ENCODE measurements around the gene BCL2L12. TPM values are rescaled to one million over a fixed set of nuclear protein-coding genes. Genes with fewer than 3 reads are reported as not detected.

The BCL2L12 gene
- total and polyA plus RNA-seq, 2 of the 13 experiments (the other 11 are each of a cell fraction or from before 2014, with no cell fraction given), result 26.8 to 40.8 TPM

DNA sequence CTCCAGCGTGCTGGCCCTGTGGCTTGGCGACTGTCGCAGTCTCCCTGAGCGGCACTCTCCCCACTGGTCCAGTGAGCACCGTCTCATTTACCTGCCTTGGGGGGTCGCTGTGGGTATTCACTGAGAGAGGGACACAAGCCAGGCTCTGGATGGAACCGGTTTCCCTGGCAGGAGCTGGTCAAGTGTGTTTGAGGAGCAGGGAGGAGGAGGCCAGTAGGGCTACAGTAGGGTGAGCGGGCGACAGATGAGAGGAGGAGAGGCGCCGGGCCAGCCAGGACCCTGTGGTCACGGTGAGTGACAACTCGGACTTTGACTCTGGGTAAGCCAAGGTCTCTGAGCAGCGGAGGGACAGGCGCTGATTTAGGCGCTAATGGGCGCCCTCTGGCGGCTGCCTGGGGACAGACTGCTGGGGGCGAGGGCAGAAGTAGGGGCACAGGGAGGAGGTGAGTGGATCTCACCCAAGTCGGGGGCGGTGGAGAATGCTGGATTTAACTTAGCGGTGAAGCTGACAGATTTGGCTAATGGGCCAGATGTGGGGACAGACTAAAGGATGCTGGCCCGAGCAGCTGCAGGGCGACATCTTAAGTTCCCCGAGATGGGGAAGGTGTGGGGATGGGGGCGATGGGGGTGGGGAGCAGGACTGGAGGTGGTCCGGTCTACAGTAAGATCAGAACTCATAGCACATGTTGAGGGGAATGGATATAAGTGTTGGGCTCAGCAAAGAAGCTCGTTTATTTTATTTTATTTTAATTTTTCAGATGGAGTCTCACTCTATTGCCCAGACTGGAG, 6.6 kb downstream of the BCL2L12 start (continued):
- TF ChIP-seq, protein P1, sequence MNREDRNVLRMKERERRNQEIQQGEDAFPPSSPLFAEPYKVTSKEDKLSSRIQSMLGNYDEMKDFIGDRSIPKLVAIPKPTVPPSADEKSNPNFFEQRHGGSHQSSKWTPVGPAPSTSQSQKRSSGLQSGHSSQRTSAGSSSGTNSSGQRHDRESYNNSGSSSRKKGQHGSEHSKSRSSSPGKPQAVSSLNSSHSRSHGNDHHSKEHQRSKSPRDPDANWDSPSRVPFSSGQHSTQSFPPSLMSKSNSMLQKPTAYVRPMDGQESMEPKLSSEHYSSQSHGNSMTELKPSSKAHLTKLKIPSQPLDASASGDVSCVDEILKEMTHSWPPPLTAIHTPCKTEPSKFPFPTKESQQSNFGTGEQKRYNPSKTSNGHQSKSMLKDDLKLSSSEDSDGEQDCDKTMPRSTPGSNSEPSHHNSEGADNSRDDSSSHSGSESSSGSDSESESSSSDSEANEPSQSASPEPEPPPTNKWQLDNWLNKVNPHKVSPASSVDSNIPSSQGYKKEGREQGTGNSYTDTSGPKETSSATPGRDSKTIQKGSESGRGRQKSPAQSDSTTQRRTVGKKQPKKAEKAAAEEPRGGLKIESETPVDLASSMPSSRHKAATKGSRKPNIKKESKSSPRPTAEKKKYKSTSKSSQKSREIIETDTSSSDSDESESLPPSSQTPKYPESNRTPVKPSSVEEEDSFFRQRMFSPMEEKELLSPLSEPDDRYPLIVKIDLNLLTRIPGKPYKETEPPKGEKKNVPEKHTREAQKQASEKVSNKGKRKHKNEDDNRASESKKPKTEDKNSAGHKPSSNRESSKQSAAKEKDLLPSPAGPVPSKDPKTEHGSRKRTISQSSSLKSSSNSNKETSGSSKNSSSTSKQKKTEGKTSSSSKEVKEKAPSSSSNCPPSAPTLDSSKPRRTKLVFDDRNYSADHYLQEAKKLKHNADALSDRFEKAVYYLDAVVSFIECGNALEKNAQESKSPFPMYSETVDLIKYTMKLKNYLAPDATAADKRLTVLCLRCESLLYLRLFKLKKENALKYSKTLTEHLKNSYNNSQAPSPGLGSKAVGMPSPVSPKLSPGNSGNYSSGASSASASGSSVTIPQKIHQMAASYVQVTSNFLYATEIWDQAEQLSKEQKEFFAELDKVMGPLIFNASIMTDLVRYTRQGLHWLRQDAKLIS (CRISPR knock-in tag; IDR thresholded peaks at IDR 0.05), result no peak
- TF ChIP-seq, protein P2, sequence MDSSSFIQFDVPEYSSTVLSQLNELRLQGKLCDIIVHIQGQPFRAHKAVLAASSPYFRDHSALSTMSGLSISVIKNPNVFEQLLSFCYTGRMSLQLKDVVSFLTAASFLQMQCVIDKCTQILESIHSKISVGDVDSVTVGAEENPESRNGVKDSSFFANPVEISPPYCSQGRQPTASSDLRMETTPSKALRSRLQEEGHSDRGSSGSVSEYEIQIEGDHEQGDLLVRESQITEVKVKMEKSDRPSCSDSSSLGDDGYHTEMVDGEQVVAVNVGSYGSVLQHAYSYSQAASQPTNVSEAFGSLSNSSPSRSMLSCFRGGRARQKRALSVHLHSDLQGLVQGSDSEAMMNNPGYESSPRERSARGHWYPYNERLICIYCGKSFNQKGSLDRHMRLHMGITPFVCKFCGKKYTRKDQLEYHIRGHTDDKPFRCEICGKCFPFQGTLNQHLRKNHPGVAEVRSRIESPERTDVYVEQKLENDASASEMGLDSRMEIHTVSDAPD (CRISPR knock-in tag; IDR thresholded peaks at IDR 0.05), result peak; percentile 68; the same call in 1 of the 2 replicates
- no peak for TF ChIP-seq CENPX (CRISPR knock-in tag; IDR thresholded peaks at IDR 0.05)
- TF ChIP-seq, protein P3, sequence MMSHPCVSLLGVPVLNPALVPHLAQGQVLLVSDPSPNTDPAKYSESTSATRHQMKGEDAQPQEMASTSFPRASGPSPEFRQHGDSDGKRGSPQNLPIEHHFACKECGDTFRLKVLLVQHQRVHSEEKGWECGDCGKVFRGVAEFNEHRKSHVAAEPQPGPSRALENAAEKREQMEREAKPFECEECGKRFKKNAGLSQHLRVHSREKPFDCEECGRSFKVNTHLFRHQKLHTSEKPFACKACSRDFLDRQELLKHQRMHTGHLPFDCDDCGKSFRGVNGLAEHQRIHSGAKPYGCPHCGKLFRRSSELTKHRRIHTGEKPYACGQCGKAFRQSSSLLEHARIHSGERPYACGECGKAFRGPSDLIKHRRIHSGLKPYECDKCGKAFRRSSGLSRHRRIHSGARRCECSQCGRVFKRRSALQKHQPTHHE (CRISPR knock-in tag; IDR thresholded peaks at IDR 0.05; ENCODE audit: borderline replicate concordance), result no peak
- TF ChIP-seq ISX (CRISPR knock-in tag; conservative IDR thresholded peaks at IDR 0.05), result no peak
- no peak for TF ChIP-seq ZNF446 (CRISPR knock-in tag; IDR thresholded peaks at IDR 0.05)
- TF ChIP-seq, protein P4, sequence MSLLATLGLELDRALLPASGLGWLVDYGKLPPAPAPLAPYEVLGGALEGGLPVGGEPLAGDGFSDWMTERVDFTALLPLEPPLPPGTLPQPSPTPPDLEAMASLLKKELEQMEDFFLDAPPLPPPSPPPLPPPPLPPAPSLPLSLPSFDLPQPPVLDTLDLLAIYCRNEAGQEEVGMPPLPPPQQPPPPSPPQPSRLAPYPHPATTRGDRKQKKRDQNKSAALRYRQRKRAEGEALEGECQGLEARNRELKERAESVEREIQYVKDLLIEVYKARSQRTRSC (CRISPR knock-in tag; IDR thresholded peaks at IDR 0.05; ENCODE audit: low read depth), result no peak
- no peak for TF ChIP-seq HMGA1 (CRISPR knock-in tag; conservative IDR thresholded peaks at IDR 0.05)
- TF ChIP-seq, protein P5, sequence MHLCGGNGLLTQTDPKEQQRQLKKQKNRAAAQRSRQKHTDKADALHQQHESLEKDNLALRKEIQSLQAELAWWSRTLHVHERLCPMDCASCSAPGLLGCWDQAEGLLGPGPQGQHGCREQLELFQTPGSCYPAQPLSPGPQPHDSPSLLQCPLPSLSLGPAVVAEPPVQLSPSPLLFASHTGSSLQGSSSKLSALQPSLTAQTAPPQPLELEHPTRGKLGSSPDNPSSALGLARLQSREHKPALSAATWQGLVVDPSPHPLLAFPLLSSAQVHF (CRISPR knock-in tag; IDR thresholded peaks at IDR 0.05), result no peak
- no peak for TF ChIP-seq HOXD1 (CRISPR knock-in tag; IDR thresholded peaks at IDR 0.05)
- TF ChIP-seq, protein P6, sequence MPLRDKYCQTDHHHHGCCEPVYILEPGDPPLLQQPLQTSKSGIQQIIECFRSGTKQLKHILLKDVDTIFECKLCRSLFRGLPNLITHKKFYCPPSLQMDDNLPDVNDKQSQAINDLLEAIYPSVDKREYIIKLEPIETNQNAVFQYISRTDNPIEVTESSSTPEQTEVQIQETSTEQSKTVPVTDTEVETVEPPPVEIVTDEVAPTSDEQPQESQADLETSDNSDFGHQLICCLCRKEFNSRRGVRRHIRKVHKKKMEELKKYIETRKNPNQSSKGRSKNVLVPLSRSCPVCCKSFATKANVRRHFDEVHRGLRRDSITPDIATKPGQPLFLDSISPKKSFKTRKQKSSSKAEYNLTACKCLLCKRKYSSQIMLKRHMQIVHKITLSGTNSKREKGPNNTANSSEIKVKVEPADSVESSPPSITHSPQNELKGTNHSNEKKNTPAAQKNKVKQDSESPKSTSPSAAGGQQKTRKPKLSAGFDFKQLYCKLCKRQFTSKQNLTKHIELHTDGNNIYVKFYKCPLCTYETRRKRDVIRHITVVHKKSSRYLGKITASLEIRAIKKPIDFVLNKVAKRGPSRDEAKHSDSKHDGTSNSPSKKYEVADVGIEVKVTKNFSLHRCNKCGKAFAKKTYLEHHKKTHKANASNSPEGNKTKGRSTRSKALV (CRISPR knock-in tag; IDR thresholded peaks at IDR 0.05), result peak; percentile 76; the same call in 1 of the 2 replicates
- no peak for TF ChIP-seq TBX3 (IDR thresholded peaks at IDR 0.05; ENCODE audit: borderline replicate concordance)
- no peak for TF ChIP-seq ZNF382 (CRISPR knock-in tag; IDR thresholded peaks at IDR 0.05; ENCODE audit: borderline replicate concordance)
- 0 out of 2 replicates have a peak, but pooled peaks have one; percentile 26 for TF ChIP-seq TP53 (CRISPR knock-in tag; conservative IDR thresholded peaks at IDR 0.05)
- TF ChIP-seq ZNF878 (CRISPR knock-in tag; IDR thresholded peaks at IDR 0.05), result no peak
- TF ChIP-seq MATR3 (CRISPR knock-in tag; IDR thresholded peaks at IDR 0.05), result no peak
- TF ChIP-seq CREM (IDR thresholded peaks at IDR 0.05), result no peak
- TF ChIP-seq CREM (CRISPR knock-in tag; IDR thresholded peaks at IDR 0.05), result no peak
- no peak; the same call in 1 of the 2 replicates for TF ChIP-seq MEF2D (CRISPR knock-in tag; IDR thresholded peaks at IDR 0.05)
- TF ChIP-seq GATAD2A (CRISPR knock-in tag; IDR thresholded peaks at IDR 0.05), result peak; percentile 76

Measured in HepG2 (cell line).